Activated CD8-positive, alpha-beta memory T cell treated with anti-CD3 and anti-CD28 coated beads, Interleukin-2, amount 50 U/mL, for 24 hours (primary cell): Measurements from ENCODE around the gene ASS1.
"Not testable (repeated sequence)": the region's sequence is repeated elsewhere in the genome, so short reads cannot be mapped to it uniquely, and the experiment has no call there.

ENCODE experiments used
- DNase-seq: peaks from one replicate; pipeline ENCODE4 v3.0.0-alpha.2; 2020; ENCODE audit errors: extremely low read depth

Gene ASS1

DNA sequence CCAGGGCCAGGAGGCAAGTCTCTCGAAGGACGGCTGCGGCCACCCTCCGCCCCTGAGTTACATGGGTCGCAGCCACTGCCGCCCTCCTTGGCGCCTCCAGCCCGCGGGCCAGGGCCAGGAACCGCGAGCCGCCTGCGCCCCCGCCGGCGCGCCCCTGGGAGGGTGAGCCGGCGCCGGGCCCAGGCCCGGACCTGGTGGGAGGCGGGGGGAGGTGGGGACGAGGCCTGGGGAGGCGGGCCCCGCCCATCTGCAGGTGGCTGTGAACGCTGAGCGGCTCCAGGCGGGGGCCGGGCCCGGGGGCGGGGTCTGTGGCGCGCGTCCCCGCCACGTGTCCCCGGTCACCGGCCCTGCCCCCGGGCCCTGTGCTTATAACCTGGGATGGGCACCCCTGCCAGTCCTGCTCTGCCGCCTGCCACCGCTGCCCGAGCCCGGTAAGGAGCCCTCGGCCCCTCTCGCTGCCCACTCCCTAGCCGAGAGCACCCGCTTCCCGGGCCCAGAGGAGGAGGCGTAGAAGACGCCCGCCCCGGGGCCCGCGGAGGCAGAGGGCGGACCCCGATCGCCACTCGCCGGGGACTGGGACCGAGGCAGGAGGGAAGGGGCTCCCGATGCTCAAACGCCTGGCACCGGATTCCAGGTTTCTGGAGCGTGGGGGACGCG is at the start of gene ASS1:
Gene ASS1 (plus strand): TSS at position 397 of the 657 bp plus-strand sequence. CDS start 7,268 bp downstream, outside the sequence.
- no peak for DNase-seq

GRCh38 chr9:130395810-130396435 is 48.8 kb upstream of the ASS1 start:
- DNase-seq, result no peak

GRCh38 chr9:130396581-130396980 is 48.2 kb upstream of the ASS1 start:
- DNase-seq, result no peak

DNA sequence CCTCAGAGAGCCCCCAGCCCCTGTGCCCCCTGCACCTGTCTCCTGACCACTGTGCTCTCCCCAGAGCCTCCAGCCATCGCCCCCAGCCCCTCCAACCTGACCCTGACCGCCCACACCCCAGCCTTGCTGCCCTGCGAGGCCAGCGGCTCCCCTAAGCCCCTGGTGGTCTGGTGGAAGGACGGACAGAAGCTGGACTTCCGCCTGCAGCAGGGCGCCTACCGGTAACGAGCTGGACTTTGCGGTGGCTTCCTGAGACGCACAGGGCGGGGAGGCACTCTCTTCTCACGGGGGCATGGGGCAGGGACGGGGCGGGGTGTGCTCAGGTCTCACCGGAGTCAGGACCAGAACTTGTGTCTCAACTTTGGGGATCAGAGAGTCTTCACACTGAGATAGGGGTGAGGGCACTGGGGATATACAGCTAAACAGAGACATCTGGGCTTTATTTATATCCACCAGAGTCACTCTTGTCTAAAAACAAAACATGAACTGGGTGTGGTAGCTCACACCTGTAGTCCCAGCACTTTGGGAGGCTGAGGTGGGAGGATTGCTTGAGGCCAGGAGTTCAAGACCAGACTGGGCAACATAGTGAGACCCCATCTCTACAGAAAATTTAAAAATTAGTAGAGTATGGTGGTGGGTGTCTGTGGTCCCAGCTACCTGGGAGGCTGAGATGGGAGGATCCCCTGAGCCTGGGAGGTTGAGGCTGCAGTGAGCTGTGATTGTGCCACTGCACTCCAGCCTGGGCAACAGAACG is 46.1 kb upstream of the ASS1 start:
- no peak for DNase-seq

DNA sequence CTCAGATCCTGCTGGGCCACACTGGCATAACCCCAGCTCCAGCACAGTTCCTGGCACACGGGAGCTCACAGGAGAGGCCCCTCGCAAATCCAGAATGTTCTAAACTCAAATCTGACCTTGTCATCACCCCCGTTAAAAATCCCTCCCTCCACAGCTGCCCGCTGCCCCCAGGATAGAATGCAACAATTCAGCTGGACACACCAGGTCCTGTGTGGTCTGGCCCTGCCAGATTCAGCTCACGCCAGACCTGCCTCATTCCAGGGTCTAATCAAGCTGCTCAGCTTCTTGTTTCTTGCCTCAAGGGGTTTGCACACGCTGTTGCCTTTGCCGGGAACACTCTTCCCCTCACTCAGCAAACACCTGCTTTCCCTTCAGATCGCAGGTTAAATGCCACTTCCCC is 45.0 kb upstream of the ASS1 start:
- DNase-seq, result no peak

GRCh38 chr9:130400870-130401269 is 43.9 kb upstream of the ASS1 start:
- DNase-seq, result no peak

GRCh38 chr9:130401742-130402141 is 43.0 kb upstream of the ASS1 start:
- not testable (repeated sequence) for DNase-seq

DNA sequence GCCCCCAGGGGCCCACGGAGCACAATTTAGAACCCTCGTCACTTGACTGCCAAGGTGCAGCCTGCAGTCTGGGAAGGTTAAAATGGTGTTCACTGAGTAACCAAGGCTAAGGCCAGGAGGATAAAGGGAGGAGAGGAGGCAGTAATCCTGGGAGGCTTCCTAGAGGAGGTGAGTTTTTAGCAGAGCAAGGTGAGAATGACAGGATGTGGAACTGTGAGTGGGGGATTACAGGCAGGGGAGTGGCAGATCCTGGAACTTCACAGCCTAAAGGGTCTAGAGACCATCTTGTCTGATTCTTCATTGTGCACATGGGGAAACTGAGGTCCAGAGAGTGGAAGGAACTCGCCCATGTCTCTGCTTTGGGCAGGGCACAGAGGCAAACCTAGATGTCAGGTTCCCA is 42.5 kb upstream of the ASS1 start:
- no peak for DNase-seq

- DNase-seq, result no peak
Measured at GRCh38 chr9:130402645-130403440, 41.9 kb upstream of the ASS1 start.

DNA sequence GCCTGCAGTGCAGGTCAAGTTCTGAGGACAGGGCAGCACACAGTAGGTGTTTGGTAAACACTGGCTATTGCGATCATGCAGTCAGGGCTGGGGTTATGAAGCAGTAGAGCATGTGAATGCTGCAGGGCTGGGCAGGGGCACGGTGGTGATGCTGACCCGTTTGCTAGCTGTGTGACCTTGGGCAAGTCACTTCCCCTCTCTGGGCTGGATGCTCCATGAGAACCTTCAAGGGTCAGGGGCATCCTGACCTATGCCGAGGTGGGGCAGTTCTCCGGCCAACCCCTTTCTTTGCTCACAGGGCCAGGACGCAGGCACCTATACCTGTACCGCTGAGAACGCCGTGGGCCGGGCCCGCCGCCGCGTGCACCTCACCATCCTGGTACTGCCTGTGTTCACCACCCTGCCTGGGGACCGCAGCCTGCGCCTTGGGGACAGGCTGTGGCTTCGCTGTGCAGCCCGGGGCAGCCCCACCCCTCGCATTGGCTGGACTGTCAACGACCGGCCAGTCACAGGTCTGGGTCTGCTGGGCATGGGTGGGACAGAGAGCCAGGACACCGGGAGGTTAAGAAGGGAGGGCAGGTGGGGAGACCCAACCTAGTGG is 39.0 kb upstream of the ASS1 start:
- DNase-seq, result no peak

- no peak for DNase-seq
Measured at GRCh38 chr9:130406278-130406895, 38.4 kb upstream of the ASS1 start.

DNA sequence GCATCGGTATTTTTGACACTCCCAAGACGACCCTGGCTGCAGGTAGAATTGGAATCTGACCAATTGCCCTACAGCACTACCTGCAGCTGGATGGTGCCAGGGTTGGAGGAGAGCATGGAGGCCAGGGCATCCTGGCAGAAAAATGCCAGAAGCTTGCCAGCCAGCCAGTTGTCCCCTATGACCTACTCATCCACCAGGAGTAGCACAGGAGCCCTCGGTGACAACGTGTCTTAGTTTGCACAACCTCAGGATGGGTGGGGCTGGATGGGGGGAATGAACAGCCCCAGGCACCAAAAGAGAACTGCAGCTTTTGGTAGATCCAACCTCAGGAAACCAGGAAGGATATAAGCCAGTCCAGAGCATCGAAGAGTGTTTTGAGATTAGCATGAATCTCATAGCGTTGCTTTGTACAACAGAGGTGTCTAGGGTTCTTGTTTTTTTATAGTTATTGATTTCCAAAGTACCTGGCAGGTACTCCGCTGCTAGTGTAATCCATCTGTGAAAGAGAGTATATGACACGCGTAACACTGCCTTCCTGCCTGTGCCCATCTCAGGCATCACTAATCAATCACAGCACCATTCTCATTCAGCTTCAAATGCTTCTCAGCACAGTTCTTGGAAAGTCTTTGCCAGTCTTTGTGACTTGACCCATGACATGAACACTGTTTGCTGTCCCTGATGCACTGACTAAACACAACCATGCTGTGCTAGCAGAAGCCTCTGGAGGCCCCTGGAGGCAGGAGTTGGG is 36.7 kb upstream of the ASS1 start:
- no peak for DNase-seq

DNA sequence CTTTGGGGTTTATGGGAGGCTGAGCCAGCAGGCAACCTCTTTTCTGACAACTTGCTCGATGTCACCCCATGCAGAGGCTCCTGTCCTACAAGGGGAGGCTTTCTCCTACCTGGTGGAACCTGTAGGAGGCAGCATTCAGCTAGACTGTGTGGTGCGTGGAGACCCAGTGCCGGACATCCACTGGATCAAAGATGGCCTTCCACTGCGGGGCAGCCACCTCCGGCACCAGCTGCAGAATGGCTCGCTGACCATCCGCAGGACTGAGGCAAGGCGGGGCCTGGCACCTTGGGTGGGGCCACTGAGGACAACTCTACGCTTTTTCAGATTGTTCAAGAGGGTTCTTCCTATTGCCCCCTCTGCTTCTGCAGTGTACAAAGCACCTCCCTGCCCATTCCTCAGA is 36.1 kb upstream of the ASS1 start:
- DNase-seq, result no peak

GRCh38 chr9:130409246-130409645 is 35.5 kb upstream of the ASS1 start:
- DNase-seq, result no peak

- no peak for DNase-seq
Measured at GRCh38 chr9:130410443-130410842, 34.3 kb upstream of the ASS1 start.

GRCh38 chr9:130411566-130411915 is 33.2 kb upstream of the ASS1 start:
- DNase-seq, result no peak

DNA sequence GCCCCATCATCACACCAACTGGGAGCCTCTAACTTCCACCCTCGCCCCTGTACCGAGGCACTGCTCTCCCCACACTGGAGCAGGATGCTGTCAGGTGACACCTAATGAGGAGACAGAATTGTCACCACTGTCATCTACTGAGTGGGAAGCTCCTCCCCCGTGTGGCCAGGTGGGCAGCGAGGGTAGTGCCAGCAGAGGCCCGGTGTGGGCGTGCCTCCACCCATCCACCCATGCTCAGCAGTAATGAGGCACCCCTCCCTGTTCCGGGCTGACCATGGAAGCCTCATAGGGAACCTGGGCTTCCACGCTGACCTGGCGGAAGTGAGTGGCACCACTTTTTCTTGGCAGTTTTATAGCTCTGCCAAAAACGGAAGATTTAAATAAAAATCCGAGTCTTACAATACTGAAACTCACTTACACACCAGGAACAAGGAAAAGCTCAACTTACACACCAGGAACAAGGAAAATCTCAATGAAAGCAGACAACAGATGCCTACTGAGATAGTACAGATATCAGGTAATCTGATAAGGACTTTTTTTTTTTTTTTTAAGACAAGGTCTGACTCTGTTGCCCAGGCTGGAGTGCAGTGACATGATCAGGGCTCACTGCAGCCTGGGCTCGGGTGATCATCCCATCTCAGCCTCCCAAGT is 30.6 kb upstream of the ASS1 start:
- DNase-seq, result no peak

GRCh38 chr9:130414910-130415746 is 29.6 kb upstream of the ASS1 start:
- DNase-seq, result no peak

GRCh38 chr9:130417602-130418001 is 27.2 kb upstream of the ASS1 start:
- DNase-seq, result no peak
